Measurements from ENCODE around the gene G3BP1. TPM values are rescaled to one million over a fixed set of nuclear protein-coding genes. Genes with fewer than 3 reads are reported as not detected.

Gene G3BP1
- total RNA-seq, 4 donors from 2014 or later = 49.8 to 75.5 (median 63.1) TPM

GRCh38 chr5:151745071-151745705, 26.6 kb upstream of the G3BP1 start:
- Histone ChIP-seq H3K27me3 (no peaks in the 10 kb centered on the region), H3K4me3 (no peak overlapping the region), H3K4me1 (peaks cover 41 to 74% (median 59%) of the 10 kb centered on the region in 4 donors), H3K36me3 (peaks cover 7 to 43% (median 20%) of the 10 kb centered on the region in 4 donors), H3K27ac (replicated peaks in 1 of 4) (peak overlapping the region; percentile 61 to 79 (median 70)), H3K9me3 (no peaks in the 10 kb centered on the region)
- no peak for DNase-seq (ENCODE audit: extremely low spot score)
- no peak for TF ChIP-seq POLR2A (IDR thresholded peaks at IDR 0.05; ENCODE audit: low read depth)
- no peak for TF ChIP-seq CTCF (IDR thresholded peaks at IDR 0.05)
- TF ChIP-seq POLR2AphosphoS5 (IDR thresholded peaks at IDR 0.05) = peak; percentile 58 to 59
- TF ChIP-seq EP300 (IDR thresholded peaks at IDR 0.05) = no peak
- intact Hi-C loops (cut with DNase I) = no loop called here
- 56% methylated on average over 7 of the region's 7 CpGs for WGBS

GRCh38 chr5:151750121-151750520, 21.6 kb upstream of the G3BP1 start:
- no peak for DNase-seq (ENCODE audit: extremely low spot score)
- WGBS = 88% methylated on average over 4 of the region's 4 CpGs

GRCh38 chr5:151751091-151751490, 20.7 kb upstream of the G3BP1 start:
- no peak for TF ChIP-seq EP300 (IDR thresholded peaks at IDR 0.05)
- Histone ChIP-seq H3K27me3 (no peaks in the 10 kb centered on the region), H3K4me3 (no peak overlapping the region), H3K36me3 (peaks cover 0 to 17% (median 5%) of the 10 kb centered on the region in 4 donors), H3K27ac (replicated peaks in 1 of 4) (no peak overlapping the region), H3K4me1 (peaks cover 12 to 36% (median 22%) of the 10 kb centered on the region in 4 donors), H3K9me3 (no peaks in the 10 kb centered on the region)
- no peak for DNase-seq (ENCODE audit: extremely low spot score)
- WGBS = 92% methylated on average over 4 of the region's 4 CpGs
- intact Hi-C loops (cut with DNase I) = no loop called here

More at GRCh38 chr5:151750121-151750520, 21.6 kb upstream of the G3BP1 start:
- Histone ChIP-seq H3K27ac (replicated peaks in 1 of 4) (peak overlapping the region; percentile 16 to 44 (median 30)), H3K4me3 (no peak overlapping the region), H3K27me3 (no peaks in the 10 kb centered on the region), H3K4me1 (peaks cover 22 to 36% (median 28%) of the 10 kb centered on the region in 4 donors), H3K9me3 (no peaks in the 10 kb centered on the region), H3K36me3 (peaks cover 0 to 25% (median 6%) of the 10 kb centered on the region in 4 donors)
- intact Hi-C loops (cut with DNase I) = no loop called here
- TF ChIP-seq EP300 (IDR thresholded peaks at IDR 0.05) (no peak), POLR2A (IDR thresholded peaks at IDR 0.05; ENCODE audit: low read depth) (no peak), POLR2AphosphoS5 (IDR thresholded peaks at IDR 0.05) (no peak), CTCF (IDR thresholded peaks at IDR 0.05) (no peak)

GRCh38 chr5:151751593-151751992, 20.2 kb upstream of the G3BP1 start:
- H3K36me3 ChIP-seq = peaks cover 0 to 12% (median 5%) of the 10 kb centered on the region in 4 donors
- WGBS = 96% methylated on average over 4 of the region's 4 CpGs
- no peak for DNase-seq (ENCODE audit: extremely low spot score)
- H3K4me3 ChIP-seq = no peak overlapping the region
- no peak overlapping the region for H3K27ac ChIP-seq (replicated peaks in 1 of 4)
- intact Hi-C loops (cut with DNase I) = no loop called here
- H3K9me3 ChIP-seq = no peaks in the 10 kb centered on the region
- no peak for TF ChIP-seq EP300 (IDR thresholded peaks at IDR 0.05)
- TF ChIP-seq POLR2AphosphoS5 (IDR thresholded peaks at IDR 0.05) = no peak
- no peak for TF ChIP-seq POLR2A (IDR thresholded peaks at IDR 0.05; ENCODE audit: low read depth)
- TF ChIP-seq CTCF (IDR thresholded peaks at IDR 0.05) = no peak
- peaks cover 7 to 36% (median 22%) of the 10 kb centered on the region in 4 donors for H3K4me1 ChIP-seq
- no peaks in the 10 kb centered on the region for H3K27me3 ChIP-seq

- intact Hi-C loops (cut with DNase I) = no loop called here
- no peak overlapping the region for H3K27ac ChIP-seq (replicated peaks in 1 of 4)
- TF ChIP-seq CTCF (IDR thresholded peaks at IDR 0.05) (no peak), EP300 (IDR thresholded peaks at IDR 0.05) (no peak), POLR2A (IDR thresholded peaks at IDR 0.05; ENCODE audit: low read depth) (no peak), POLR2AphosphoS5 (IDR thresholded peaks at IDR 0.05) (no peak)
These were observed 16.4 kb upstream of the G3BP1 start for GRCh38 chr5:151755383-151755782.

More at GRCh38 chr5:151755383-151755782, 16.4 kb upstream of the G3BP1 start:
- DNase-seq (ENCODE audit: extremely low spot score) = no peak
- no peaks in the 10 kb centered on the region for H3K9me3 ChIP-seq
- peaks cover 16 to 44% (median 33%) of the 10 kb centered on the region in 4 donors for H3K4me1 ChIP-seq
- H3K4me3 ChIP-seq = no peak overlapping the region
- 97% methylated on average over 3 of the region's 3 CpGs for WGBS
- no peaks in the 10 kb centered on the region for H3K27me3 ChIP-seq
- peaks cover 0 to 12% (median 5%) of the 10 kb centered on the region in 4 donors for H3K36me3 ChIP-seq
